D341Med (cell line): ENCODE data around the gene COL18A1.

ENCODE experiments used
- DNase-seq: peaks from one replicate; pipeline ENCODE4 v3.0.0; 2012; ENCODE audit warnings: low spot score

Gene COL18A1

DNA sequence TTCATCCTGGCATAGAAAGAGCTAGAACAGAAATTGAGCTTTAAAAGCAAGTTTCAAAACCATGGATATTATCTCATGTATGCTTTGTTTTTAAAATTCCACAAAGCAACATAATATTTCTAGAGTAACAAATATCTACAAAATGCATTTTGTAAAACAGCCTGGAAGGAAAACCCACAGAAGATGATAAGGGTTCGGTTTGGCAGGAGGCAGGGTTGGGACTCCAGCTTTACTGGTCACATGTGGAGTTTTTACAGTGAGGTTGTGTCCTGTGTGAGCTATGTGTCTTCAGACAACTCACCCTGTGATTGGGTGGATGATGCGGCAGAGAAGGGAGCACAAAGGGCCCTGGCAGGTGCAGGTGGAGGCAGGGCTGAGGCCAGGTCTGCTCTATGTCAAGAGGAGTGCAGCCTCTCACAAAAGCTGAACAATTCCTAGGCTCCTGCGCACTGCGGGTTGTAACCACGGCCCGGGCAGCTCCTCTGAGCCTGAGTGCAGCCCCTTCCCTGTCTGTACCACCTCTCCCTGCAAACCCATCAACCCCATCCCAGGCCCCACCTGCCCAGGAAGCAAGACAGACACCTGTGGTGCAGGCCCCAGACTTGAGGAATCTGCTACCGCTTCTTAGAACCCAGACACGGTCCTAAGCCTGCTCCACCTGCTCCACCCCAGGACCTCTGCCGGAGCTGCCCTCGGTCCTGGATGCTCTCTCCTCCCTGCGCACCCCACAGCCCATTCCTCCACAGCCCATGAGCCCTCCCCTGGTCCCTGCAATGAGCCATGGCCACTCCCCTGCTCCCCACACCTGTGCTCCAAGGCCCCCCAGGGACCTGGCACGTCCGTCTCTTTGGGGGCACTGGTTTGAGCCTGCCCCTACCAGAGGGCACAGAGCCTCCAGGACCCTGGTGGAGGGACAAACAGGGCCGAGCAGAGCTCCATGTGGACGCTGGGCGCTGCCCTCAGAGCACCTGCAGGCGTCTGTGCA is 2.8 kb upstream of the COL18A1 start:
- DNase-seq, result no peak

GRCh38 chr21:45403133-45403824 is 1.7 kb upstream of the COL18A1 start:
- no peak for DNase-seq

DNA sequence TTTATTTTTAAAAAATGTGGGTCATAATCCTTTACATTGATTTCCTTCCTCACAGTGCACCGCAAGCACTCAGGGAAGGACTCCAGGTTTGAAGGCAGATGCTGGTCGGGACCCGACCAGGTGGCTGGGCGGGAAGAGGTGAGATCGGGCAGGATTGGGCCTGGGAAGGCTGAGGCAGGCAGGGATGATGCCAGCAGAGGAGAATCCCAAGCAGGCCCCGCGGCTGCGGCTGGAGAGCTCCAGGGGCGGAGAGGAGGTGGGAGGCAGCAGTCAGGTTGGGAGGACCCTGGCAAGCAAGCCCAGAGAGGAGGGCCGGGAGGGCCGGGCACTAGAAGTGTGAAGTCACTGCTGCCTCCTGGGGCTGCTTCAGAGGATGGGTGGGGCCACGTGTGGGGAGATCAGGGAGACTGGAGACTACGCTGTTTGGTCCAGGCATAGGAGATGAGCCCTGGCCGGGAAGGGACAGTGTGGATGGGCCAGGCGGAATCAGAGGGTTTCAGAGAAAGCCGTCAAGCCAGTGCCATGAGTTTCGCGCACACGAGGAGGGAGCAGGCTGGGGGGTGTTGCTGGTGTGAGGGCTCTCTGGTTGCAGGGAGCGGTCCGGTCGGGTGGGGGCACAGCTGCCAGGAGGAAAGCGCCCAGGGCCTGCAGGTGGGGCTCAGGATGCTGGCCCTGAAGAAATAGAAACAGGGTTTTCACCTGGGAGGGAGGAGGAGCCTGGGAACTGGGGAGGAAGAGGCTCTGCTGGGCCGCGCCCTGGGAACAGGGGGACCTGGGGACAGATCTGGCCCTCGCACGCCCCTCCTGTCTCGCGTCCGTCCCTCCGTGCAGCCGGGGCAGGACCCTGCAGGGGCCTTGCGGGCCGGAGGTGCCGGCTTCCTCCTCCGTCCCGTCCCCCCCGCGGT is 888 bp upstream of the COL18A1 start:
- no peak for DNase-seq

DNA sequence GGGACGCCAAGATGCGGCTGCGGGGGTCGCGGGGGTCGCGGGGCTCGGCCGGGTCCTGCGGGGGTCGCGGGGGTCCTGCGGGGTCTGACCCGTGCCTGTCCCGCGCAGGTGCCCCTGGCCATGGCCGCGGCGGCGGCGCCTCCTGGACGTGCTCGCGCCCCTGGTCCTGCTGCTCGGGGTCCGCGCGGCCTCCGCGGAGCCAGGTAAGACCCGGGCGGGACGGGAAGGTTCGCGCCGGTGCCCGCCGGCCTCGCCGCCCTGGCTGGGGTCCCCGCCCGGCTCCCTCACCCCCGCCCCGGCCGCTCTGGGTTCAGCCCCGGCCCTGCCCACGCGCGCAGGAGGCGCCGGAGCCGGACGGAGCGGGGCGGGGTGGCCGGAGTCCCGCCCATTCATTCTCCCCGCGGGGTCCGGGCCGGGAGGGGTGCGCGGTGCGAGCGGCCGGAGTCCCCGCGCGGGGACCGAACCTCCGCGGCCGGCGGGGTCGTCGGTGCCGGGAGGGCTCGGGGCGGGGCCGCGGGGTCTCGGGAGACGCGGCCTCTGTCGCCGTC is 380 bp downstream of the COL18A1 start:
- peak; percentile 63 for DNase-seq

GRCh38 chr21:45405819-45406762 is 1.1 kb downstream of the COL18A1 start:
- peak; percentile 59 for DNase-seq

- DNase-seq, result no peak
These were observed 2.0 kb downstream of the COL18A1 start for GRCh38 chr21:45406801-45407628.

- no peak for DNase-seq
These were observed 2.8 kb downstream of the COL18A1 start for GRCh38 chr21:45407629-45408247.

- no peak for DNase-seq
These were observed 3.4 kb downstream of the COL18A1 start for GRCh38 chr21:45408271-45408791.

- no peak for DNase-seq
These were observed 3.9 kb downstream of the COL18A1 start for GRCh38 chr21:45408801-45409261.

GRCh38 chr21:45409466-45410150 is 4.6 kb downstream of the COL18A1 start:
- DNase-seq, result no peak

DNA sequence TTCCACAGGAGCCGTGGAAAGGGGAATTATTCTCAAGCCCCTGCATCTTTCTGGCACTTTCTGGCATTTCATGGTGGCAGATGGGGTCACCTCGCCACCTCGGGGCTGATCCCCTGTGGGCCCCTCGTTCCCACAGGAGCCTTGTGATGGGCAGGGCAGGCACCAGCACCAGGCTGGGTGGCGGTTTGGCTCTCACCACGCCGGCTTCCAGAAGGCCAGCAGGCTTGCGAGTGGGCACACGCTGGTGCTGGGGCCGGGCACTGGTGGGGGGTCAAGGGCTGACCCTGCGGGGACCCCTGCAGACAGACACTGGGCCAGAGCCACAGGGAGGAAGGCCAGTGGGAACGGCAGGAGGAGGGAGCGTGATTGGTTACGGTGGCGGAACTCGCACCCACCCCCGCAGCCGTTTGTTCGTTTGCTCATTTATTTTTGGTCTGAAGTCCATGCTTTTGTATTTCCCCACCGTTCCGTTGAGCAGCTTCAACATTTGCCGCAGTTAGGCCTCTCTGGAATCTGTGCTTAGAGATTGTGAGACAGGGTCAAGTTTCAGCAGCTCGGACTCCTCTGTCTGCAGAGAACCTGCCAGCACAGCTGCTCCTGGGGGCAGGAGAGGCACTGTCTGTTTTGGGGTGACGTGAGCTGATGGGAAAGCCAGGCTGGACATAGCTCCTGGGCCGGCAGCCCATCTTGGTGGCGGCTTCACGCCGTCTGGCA is 5.3 kb downstream of the COL18A1 start:
- no peak for DNase-seq

DNA sequence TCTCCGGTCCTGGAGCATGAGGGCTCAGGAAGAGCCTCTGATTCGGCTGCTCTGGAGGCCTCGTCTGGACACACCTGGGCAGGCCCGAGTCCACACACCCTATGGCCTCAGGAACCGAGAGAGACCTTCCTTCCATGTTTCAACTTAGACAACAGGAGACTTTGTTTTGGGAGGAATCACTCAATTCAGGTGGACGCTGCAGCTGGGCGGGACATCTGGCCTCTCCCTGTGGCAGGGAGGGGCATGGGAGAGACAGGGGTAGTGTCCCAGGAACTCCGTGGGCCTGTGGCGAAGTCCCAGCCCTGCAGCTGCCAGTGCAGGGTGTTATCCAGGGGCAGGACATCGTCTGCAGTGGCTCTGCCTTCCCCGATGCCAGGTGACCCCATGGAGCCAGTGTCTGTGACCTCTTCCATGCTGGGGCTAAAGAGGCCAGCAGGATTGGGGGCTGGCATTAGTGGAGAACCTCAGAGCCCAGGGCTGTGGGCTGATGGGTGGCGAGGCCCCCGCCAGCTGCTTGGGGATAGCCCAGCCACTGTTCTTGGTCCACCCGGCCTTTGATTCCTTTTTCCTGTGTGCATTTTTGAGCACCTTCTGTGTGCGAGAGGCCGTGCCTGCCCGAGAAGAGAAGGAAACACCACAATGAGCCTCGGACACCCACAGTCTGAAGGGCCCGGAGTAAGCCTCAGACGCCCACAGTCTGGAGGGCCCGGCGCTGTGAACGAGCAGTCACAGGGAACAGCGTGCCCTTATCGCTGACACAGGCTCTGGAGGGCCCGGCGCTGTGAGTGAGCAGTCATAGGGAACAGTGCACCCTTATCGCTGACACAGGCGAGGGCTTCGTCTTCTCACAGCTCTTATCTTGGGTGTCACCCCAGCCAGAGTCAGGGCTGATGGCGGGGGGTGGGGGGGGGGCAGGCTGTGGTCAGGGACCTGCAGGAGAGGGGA is 6.2 kb downstream of the COL18A1 start:
- no peak for DNase-seq

DNA sequence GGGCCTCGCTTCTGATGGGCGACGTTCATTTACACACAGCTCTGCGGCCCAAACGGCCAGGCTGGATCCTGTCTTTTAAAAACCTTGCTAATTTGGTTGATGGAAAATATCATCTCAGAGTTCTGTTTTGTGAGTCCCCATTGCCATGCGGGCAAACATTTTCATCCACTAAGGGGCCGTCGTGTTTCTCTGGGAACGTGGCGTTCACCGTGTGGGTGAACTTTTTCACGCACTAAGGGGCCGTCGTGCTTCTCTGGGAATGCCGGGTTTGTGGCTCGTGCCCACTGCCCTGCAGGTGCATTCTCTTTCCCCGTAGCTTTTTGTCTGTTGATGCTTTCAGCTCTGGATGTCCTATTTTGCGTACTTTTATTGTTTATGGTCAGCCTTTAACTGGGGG is 6.8 kb downstream of the COL18A1 start:
- DNase-seq, result no peak

- no peak for DNase-seq
These were observed 7.5 kb downstream of the COL18A1 start for GRCh38 chr21:45412491-45412890.

GRCh38 chr21:45412909-45413611 is 8.1 kb downstream of the COL18A1 start:
- DNase-seq, result no peak

GRCh38 chr21:45413922-45414321 is 9.0 kb downstream of the COL18A1 start:
- no peak for DNase-seq
